HL-60 (cell line): ENCODE measurements around the gene RAB31.

ENCODE experiments used
- DNase-seq, 2 experiments: peaks; one replicate each; pipeline ENCODE4 v3.0.0-alpha.2; 2010 to 2020; ENCODE audit warnings: low read depth in 1 of 2, low spot score in 1 of 2
- H3K27ac ChIP-seq: fragments of 250-450 bp; sonication (Bioruptor Pico); replicated peaks from 2 replicates; pipeline ENCODE4 v1.5.1; 2020; ENCODE audit warnings: mild to moderate bottlenecking, moderate library complexity
- H3K27me3 ChIP-seq: fragments of 250-450 bp; sonication (Bioruptor Pico); 2 replicates; pipeline ENCODE4 v1.5.1; 2021; ENCODE audit warnings: mild to moderate bottlenecking, moderate library complexity; ENCODE audit not compliant: insufficient read depth, poor library complexity, severe bottlenecking
- H3K4me3 ChIP-seq: replicated peaks from 2 replicates; pipeline ENCODE4 v1.5.1; 2011; ENCODE audit warnings: mild to moderate bottlenecking, control low read depth, low read length; ENCODE audit not compliant: insufficient read depth
- GABPA ChIP-seq: IDR thresholded peaks from 2 replicates; pipeline ENCODE4 v1.6.1; 2012; ENCODE audit warnings: low read depth
- POLR2AphosphoS5 ChIP-seq: IDR thresholded peaks from 2 replicates; pipeline ENCODE4 v1.6.1; 2012; ENCODE audit warnings: low read depth
- SPI1 ChIP-seq: IDR thresholded peaks from 2 replicates; pipeline ENCODE4 v1.6.1; 2012; ENCODE audit warnings: low read depth, mild to moderate bottlenecking, borderline replicate concordance
- TF ChIP-seq, protein P1 (sequence below): IDR thresholded peaks from one replicate; pipeline ENCODE4 v1.5.1; 2011; ENCODE audit warnings: low read length, control low read depth, inconsistent platforms; ENCODE audit not compliant: insufficient read depth
- TF ChIP-seq, protein P2 (sequence below): IDR thresholded peaks from 2 replicates; pipeline ENCODE4 v1.6.1; 2012; ENCODE audit warnings: low read depth; ENCODE audit not compliant: insufficient replicate concordance

The RAB31 gene

DNA sequence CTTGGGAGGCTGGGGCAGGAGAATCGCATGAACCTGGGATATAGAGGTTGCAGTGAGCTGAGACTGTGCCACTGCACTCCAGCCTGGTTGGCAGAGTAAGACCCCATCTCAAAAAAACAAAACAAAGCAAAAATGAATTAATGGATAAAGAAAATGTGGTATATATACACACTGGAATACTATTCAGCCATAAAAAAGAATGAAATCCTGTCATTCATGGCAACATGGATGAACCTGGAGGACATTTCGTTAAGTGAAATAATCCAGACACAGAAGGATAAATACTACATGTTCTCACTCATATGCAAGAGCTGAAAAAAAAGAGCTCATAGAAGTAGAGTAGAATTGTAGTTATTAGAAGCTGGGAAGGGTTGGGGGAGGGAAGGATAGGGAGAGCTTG lies 80.8 kb downstream of the RAB31 start:
- H3K27ac ChIP-seq: no peak overlapping the region
- TF ChIP-seq SPI1 (no peak), POLR2AphosphoS5 (no peak)
- TF ChIP-seq, protein P1, sequence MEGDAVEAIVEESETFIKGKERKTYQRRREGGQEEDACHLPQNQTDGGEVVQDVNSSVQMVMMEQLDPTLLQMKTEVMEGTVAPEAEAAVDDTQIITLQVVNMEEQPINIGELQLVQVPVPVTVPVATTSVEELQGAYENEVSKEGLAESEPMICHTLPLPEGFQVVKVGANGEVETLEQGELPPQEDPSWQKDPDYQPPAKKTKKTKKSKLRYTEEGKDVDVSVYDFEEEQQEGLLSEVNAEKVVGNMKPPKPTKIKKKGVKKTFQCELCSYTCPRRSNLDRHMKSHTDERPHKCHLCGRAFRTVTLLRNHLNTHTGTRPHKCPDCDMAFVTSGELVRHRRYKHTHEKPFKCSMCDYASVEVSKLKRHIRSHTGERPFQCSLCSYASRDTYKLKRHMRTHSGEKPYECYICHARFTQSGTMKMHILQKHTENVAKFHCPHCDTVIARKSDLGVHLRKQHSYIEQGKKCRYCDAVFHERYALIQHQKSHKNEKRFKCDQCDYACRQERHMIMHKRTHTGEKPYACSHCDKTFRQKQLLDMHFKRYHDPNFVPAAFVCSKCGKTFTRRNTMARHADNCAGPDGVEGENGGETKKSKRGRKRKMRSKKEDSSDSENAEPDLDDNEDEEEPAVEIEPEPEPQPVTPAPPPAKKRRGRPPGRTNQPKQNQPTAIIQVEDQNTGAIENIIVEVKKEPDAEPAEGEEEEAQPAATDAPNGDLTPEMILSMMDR: no peak
- no peak for DNase-seq

DNA sequence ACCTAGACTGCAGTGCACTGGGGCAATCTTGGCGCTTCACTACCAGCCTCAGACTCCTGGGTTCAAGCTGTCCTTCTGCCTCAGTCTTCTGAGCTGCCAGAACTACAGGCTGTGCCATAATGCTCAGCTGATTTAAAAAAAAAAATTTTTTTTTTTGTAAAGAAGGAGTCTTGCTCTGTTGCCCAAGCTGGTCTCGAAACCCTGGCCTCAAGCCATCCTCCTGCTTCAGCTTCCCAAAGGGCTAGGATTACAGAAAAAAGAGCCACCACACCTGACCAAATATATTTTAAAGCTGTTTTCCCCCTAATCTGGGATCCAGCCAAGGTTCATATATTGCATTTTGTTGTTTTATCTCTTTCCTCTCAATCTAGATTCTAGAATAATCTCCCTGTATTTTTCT lies 82.2 kb downstream of the RAB31 start:
- Histone ChIP-seq H3K4me3 (no peak overlapping the region), H3K27ac (no peak overlapping the region), H3K27me3 (no peaks in the 10 kb centered on the region)
- no peak for TF ChIP-seq POLR2AphosphoS5
- TF ChIP-seq GABPA: no peak
- TF ChIP-seq SPI1: no peak
- TF ChIP-seq, protein P1: no peak
- TF ChIP-seq, protein P2, sequence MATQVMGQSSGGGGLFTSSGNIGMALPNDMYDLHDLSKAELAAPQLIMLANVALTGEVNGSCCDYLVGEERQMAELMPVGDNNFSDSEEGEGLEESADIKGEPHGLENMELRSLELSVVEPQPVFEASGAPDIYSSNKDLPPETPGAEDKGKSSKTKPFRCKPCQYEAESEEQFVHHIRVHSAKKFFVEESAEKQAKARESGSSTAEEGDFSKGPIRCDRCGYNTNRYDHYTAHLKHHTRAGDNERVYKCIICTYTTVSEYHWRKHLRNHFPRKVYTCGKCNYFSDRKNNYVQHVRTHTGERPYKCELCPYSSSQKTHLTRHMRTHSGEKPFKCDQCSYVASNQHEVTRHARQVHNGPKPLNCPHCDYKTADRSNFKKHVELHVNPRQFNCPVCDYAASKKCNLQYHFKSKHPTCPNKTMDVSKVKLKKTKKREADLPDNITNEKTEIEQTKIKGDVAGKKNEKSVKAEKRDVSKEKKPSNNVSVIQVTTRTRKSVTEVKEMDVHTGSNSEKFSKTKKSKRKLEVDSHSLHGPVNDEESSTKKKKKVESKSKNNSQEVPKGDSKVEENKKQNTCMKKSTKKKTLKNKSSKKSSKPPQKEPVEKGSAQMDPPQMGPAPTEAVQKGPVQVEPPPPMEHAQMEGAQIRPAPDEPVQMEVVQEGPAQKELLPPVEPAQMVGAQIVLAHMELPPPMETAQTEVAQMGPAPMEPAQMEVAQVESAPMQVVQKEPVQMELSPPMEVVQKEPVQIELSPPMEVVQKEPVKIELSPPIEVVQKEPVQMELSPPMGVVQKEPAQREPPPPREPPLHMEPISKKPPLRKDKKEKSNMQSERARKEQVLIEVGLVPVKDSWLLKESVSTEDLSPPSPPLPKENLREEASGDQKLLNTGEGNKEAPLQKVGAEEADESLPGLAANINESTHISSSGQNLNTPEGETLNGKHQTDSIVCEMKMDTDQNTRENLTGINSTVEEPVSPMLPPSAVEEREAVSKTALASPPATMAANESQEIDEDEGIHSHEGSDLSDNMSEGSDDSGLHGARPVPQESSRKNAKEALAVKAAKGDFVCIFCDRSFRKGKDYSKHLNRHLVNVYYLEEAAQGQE: no peak
- no peak for DNase-seq

More for the DNA sequence above, 80.8 kb downstream of the RAB31 start:
- H3K27me3 ChIP-seq: no peaks in the 10 kb centered on the region
- no peak overlapping the region for H3K4me3 ChIP-seq

DNA sequence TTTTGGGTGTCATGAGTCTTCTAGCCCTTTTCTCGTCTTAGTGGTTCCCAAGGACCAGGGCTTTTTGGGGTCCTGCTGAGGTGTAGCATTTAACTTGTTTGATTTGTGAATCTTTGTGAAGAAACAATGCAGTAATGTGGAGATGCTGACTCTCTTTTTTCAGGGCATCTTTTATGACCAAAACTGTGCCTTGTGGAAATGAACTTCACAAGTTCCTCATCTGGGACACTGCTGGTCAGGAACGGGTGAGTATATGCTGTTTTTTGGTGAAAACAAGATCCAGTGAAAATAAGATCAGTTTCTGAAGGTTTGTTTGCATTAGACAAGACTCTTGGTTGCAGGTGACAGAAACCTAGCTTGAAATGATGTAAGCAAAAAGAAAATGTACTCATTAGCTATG lies 83.9 kb downstream of the RAB31 start:
- Histone ChIP-seq H3K27ac (no peak overlapping the region), H3K4me3 (no peak overlapping the region), H3K27me3 (no peaks in the 10 kb centered on the region)
- DNase-seq: no peak
- TF ChIP-seq, protein P1: no peak
- TF ChIP-seq SPI1 (no peak; the same call in 1 of the 2 replicates), POLR2AphosphoS5 (no peak)
- TF ChIP-seq, protein P2: no peak

DNA sequence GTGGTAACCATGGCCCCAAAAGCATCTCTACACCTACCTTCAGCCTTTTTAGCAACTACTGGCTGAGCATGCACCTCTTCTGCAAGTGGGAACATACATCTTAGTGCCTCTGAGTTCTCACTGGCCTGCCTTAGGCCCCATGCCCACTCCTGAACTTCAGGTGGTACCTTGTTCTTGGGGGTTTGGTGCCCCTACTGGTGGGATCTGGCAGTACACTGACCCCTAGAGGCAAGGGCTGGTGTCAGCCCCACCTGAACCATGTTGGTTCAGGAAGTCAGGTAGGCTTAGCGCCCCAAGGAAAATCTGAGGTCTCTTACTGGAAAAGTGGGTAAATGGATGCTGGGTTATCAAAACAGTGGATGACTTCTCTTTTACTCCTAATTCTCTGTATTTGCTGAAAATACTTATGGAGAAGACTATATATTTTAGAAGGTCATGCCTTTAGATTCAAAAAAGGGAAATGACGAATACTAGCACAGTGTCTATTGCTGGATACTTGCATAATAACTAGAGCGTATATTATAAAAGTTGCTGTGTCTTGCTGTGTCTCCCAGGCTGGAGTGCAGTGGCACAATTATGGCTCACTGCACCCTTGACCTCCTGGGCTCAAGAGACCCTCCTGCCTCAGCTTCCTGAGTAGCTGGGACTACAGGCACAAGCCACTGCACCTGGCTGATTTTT lies 84.6 kb downstream of the RAB31 start:
- no peak overlapping the region for H3K4me3 ChIP-seq
- TF ChIP-seq, protein P1: peak; percentile 74
- TF ChIP-seq SPI1: peak; percentile 81
- TF ChIP-seq, protein P2: no peak
- H3K27ac ChIP-seq: peak overlapping the region; percentile 43
- H3K27me3 ChIP-seq: no peaks in the 10 kb centered on the region
- peak; percentile 58 to 77 for DNase-seq
